ES-I3 (cell line): ENCODE data around the gene GCN1.

Source experiments
- H3K36me3 ChIP-seq: 2 replicates; pipeline ENCODE4 v1.6.1; 2013; ENCODE audit warnings: mild to moderate bottlenecking, low read length, control low read depth, moderate library complexity; ENCODE audit not compliant: insufficient read depth
- H3K4me1 ChIP-seq: 2 replicates; pipeline ENCODE4 v1.6.1; 2013; ENCODE audit warnings: mild to moderate bottlenecking, control low read depth, low read length; ENCODE audit not compliant: insufficient read depth
- H3K9ac ChIP-seq: 2 replicates; pipeline ENCODE4 v1.6.1; 2013; ENCODE audit warnings: low read depth, mild to moderate bottlenecking, low read length, moderate library complexity
- H3K9me3 ChIP-seq: 2 replicates; pipeline ENCODE4 v1.6.1; 2013; ENCODE audit warnings: mild to moderate bottlenecking, low read length, moderate library complexity; ENCODE audit not compliant: control insufficient read depth, insufficient read depth

The GCN1 gene

GRCh38 chr12:120119271-120119973 is 75.1 kb downstream of the GCN1 start:
- Histone ChIP-seq H3K9ac (no peak overlapping the region), H3K4me1 (peaks cover 8% of the 10 kb centered on the region), H3K9me3 (no peaks in the 10 kb centered on the region), H3K36me3 (no peaks in the 10 kb centered on the region)

- Histone ChIP-seq H3K9ac (peak overlapping the region; percentile 88), H3K36me3 (no peaks in the 10 kb centered on the region), H3K9me3 (no peaks in the 10 kb centered on the region), H3K4me1 (peaks cover 8% of the 10 kb centered on the region)
Measured at GRCh38 chr12:120118321-120119061, 76.0 kb downstream of the GCN1 start.

GRCh38 chr12:120117961-120118320 is 76.6 kb downstream of the GCN1 start:
- Histone ChIP-seq H3K9ac (peak overlapping the region; percentile 88), H3K4me1 (peaks cover 8% of the 10 kb centered on the region), H3K36me3 (no peaks in the 10 kb centered on the region), H3K9me3 (no peaks in the 10 kb centered on the region)

GRCh38 chr12:120116792-120117651 is 77.5 kb downstream of the GCN1 start:
- Histone ChIP-seq H3K9ac (peak overlapping the region; percentile 88), H3K4me1 (peaks cover 8% of the 10 kb centered on the region), H3K9me3 (no peaks in the 10 kb centered on the region), H3K36me3 (no peaks in the 10 kb centered on the region)

- peaks cover 8% of the 10 kb centered on the region for H3K4me1 ChIP-seq
- peak within 1 kb of the TSS; percentile 88 for H3K9ac ChIP-seq
- H3K36me3 ChIP-seq = no peaks in the 10 kb centered on the region
- H3K9me3 ChIP-seq = no peaks in the 10 kb centered on the region
Measured at GRCh38 chr12:120116441-120116791, 78.1 kb downstream of the GCN1 start, which contains the start of gene RAB35. RAB35 (minus strand) TSS chr12:120116753; CDS start chr12:120116650, 103 bp downstream.

- H3K9ac ChIP-seq = peak overlapping the region; percentile 61
- H3K36me3 ChIP-seq = no peaks in the 10 kb centered on the region
- H3K4me1 ChIP-seq = peaks cover 12% of the 10 kb centered on the region
Measured at GRCh38 chr12:120115692-120116440, 78.6 kb downstream of the GCN1 start.

GRCh38 chr12:120115066-120115465 is 79.4 kb downstream of the GCN1 start:
- Histone ChIP-seq H3K4me1 (peaks cover 18% of the 10 kb centered on the region), H3K9ac (no peak overlapping the region), H3K36me3 (no peaks in the 10 kb centered on the region), H3K9me3 (no peaks in the 10 kb centered on the region)

More at GRCh38 chr12:120115692-120116440, 78.6 kb downstream of the GCN1 start:
- no peaks in the 10 kb centered on the region for H3K9me3 ChIP-seq

GRCh38 chr12:120110550-120111501 is 83.7 kb downstream of the GCN1 start:
- Histone ChIP-seq H3K9ac (no peak overlapping the region), H3K9me3 (no peaks in the 10 kb centered on the region), H3K36me3 (no peaks in the 10 kb centered on the region), H3K4me1 (peaks cover 20% of the 10 kb centered on the region)

GRCh38 chr12:120109570-120110267 is 84.8 kb downstream of the GCN1 start:
- peaks cover 22% of the 10 kb centered on the region for H3K4me1 ChIP-seq
- H3K9ac ChIP-seq = no peak overlapping the region
- H3K9me3 ChIP-seq = no peaks in the 10 kb centered on the region
- H3K36me3 ChIP-seq = no peaks in the 10 kb centered on the region

GRCh38 chr12:120106151-120106550 is 88.4 kb downstream of the GCN1 start:
- no peaks in the 10 kb centered on the region; the same call in 1 of the 2 replicates for H3K36me3 ChIP-seq
- H3K9me3 ChIP-seq = no peaks in the 10 kb centered on the region
- peaks cover 21% of the 10 kb centered on the region for H3K4me1 ChIP-seq
- no peak overlapping the region for H3K9ac ChIP-seq

- Histone ChIP-seq H3K9me3 (no peaks in the 10 kb centered on the region), H3K36me3 (peaks cover 5% of the 10 kb centered on the region), H3K4me1 (peaks cover 9% of the 10 kb centered on the region; the same call in 1 of the 2 replicates), H3K9ac (no peak overlapping the region)
Measured at GRCh38 chr12:120103371-120103770, 91.1 kb downstream of the GCN1 start.

GRCh38 chr12:120103044-120103338 is 91.5 kb downstream of the GCN1 start:
- H3K9me3 ChIP-seq = no peaks in the 10 kb centered on the region
- peaks cover 6% of the 10 kb centered on the region for H3K36me3 ChIP-seq
- peaks cover 9% of the 10 kb centered on the region; the same call in 1 of the 2 replicates for H3K4me1 ChIP-seq
- no peak overlapping the region for H3K9ac ChIP-seq
